ENCODE results near the gene CD34.
A peak's percentile ranks its signal among the peaks of the same experiment; 100 is the strongest.
"Not testable (repeated sequence)": the region's sequence is repeated elsewhere in the genome, so short reads cannot be mapped to it uniquely, and the experiment has no call there.

Gene CD34

DNA sequence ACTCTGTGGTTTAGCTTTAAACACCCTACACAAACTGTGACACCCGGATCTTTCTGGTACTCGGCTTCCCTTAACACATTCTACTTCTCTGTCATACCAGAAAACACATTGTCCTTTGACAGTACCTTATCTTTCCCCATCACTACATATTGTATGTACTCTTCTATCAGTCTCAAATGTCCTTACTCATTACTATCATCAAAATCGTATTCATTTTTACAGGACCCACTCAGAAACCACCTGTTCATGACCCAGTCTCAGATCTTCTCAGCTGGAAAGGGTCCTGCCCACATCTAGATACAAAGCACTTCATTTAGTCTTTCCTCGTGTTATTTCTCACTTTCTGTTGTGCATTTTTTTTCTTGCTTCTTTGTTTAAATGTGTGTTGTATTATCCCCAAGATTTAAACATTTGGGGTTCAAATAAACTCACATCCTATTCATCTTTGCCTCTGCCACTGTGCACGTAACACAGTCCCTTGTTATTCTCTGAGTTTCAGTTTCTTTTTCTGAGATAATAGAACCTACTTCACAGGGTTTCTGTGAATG lies 27.7 kb downstream of the CD34 start:
- Histone ChIP-seq H3K4me2 (ENCODE audit: low read length) (peak overlapping the region; percentile 70), H3K79me2 (ENCODE audit: insufficient read depth, low read length) (no peaks in the 10 kb centered on the region), H4K20me1 (ENCODE audit: insufficient read depth, low read length) (no peaks in the 10 kb centered on the region), H3K27me3 (ENCODE audit: insufficient read depth, low read length) (no peaks in the 10 kb centered on the region), H3K9me2 (ENCODE audit: low read depth, low read length) (no peaks in the 10 kb centered on the region), H3K9me3 (ENCODE audit: low read length) (no peaks in the 10 kb centered on the region), H2AFZ (ENCODE audit: low read length) (peak overlapping the region; percentile 73), H3K4me1 (ENCODE audit: insufficient read depth, low read length, severe bottlenecking) (peaks cover 20% of the 10 kb centered on the region), H3K27ac (ENCODE audit: low read depth, low read length, poor library complexity, severe bottlenecking) (peak overlapping the region; percentile 58), H3K4me3 (ENCODE audit: low read depth, low read length, poor library complexity, severe bottlenecking) (peak overlapping the region; percentile 42), H3K9ac (ENCODE audit: low read length) (peak overlapping the region; percentile 35; the same call in 1 of the 2 replicates), H3F3A (ENCODE audit: insufficient read depth, low read length) (no peaks in the 10 kb centered on the region), H3K36me3 (ENCODE audit: insufficient read depth, low read length) (no peaks in the 10 kb centered on the region)
- TF ChIP-seq EZH2 (IDR thresholded peaks at IDR 0.05; ENCODE audit: borderline replicate concordance, low read length), result no peak
- TF ChIP-seq, protein P1, sequence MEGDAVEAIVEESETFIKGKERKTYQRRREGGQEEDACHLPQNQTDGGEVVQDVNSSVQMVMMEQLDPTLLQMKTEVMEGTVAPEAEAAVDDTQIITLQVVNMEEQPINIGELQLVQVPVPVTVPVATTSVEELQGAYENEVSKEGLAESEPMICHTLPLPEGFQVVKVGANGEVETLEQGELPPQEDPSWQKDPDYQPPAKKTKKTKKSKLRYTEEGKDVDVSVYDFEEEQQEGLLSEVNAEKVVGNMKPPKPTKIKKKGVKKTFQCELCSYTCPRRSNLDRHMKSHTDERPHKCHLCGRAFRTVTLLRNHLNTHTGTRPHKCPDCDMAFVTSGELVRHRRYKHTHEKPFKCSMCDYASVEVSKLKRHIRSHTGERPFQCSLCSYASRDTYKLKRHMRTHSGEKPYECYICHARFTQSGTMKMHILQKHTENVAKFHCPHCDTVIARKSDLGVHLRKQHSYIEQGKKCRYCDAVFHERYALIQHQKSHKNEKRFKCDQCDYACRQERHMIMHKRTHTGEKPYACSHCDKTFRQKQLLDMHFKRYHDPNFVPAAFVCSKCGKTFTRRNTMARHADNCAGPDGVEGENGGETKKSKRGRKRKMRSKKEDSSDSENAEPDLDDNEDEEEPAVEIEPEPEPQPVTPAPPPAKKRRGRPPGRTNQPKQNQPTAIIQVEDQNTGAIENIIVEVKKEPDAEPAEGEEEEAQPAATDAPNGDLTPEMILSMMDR (IDR thresholded peaks at IDR 0.05; ENCODE audit: low read length), result no peak

DNA sequence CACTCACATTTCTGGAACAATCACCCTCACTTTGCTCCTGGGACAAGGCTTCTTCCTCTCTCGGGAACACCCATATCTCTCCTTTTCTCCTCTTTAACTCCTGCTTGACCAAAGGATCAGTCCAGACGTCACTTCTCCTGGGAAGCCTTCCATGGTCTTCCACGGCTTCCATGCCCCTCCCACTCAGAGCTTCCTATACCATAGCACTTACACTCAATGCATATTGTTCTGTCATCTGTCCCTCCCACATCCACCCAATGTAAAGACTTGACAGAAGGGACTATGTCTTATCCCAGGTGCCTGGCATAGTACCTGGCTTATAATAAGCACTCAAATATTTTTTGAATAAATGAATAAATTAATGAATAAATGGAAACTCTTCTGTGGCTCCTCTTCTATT lies 28.2 kb downstream of the CD34 start:
- peaks cover 20% of the 10 kb centered on the region for H3K4me1 ChIP-seq (ENCODE audit: insufficient read depth, low read length, severe bottlenecking)
- no peaks in the 10 kb centered on the region for H4K20me1 ChIP-seq (ENCODE audit: insufficient read depth, low read length)
- no peaks in the 10 kb centered on the region for H3K9me3 ChIP-seq (ENCODE audit: low read length)
- no peaks in the 10 kb centered on the region for H3K27me3 ChIP-seq (ENCODE audit: insufficient read depth, low read length)
- no peak overlapping the region for H2AFZ ChIP-seq (ENCODE audit: low read length)
- H3K27ac ChIP-seq (ENCODE audit: low read depth, low read length, poor library complexity, severe bottlenecking), result peak overlapping the region; percentile 58
- H3K36me3 ChIP-seq (ENCODE audit: insufficient read depth, low read length), result no peaks in the 10 kb centered on the region
- H3K79me2 ChIP-seq (ENCODE audit: insufficient read depth, low read length), result no peaks in the 10 kb centered on the region
- TF ChIP-seq EZH2 (IDR thresholded peaks at IDR 0.05; ENCODE audit: borderline replicate concordance, low read length), result no peak
- TF ChIP-seq, protein P1 (IDR thresholded peaks at IDR 0.05; ENCODE audit: low read length), result no peak
- no peaks in the 10 kb centered on the region for H3F3A ChIP-seq (ENCODE audit: insufficient read depth, low read length)
- peak overlapping the region; percentile 42 for H3K4me3 ChIP-seq (ENCODE audit: low read depth, low read length, poor library complexity, severe bottlenecking)
- H3K9ac ChIP-seq (ENCODE audit: low read length), result no peak overlapping the region
- no peaks in the 10 kb centered on the region for H3K9me2 ChIP-seq (ENCODE audit: low read depth, low read length)
- peak overlapping the region; percentile 70 for H3K4me2 ChIP-seq (ENCODE audit: low read length)

DNA sequence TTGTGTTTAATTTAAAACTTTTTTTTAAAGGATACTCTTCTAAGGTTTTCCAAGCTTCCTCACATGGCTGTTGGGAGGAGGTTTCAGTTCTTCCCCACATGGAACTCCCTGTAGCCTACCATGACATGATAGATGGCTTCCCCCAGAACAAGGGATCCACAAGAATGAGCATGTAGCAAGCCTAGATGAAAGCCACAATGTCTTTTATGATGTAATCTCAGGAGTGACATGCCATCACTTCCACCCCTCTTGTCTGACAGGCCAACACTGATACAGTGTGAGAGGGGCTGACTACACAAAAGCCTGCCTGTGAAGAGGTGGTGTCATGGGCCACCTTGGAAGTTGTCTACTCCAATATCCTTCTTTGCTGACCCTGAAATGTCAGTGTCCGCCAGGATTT lies 32.0 kb downstream of the CD34 start:
- no peaks in the 10 kb centered on the region for H4K20me1 ChIP-seq (ENCODE audit: insufficient read depth, low read length)
- no peak for TF ChIP-seq EZH2 (IDR thresholded peaks at IDR 0.05; ENCODE audit: borderline replicate concordance, low read length)
- TF ChIP-seq, protein P1 (IDR thresholded peaks at IDR 0.05; ENCODE audit: low read length), result no peak
- H3K4me1 ChIP-seq (ENCODE audit: insufficient read depth, low read length, severe bottlenecking), result peaks cover 45% of the 10 kb centered on the region
- no peak overlapping the region for H3K27ac ChIP-seq (ENCODE audit: low read depth, low read length, poor library complexity, severe bottlenecking)
- no peaks in the 10 kb centered on the region for H3K27me3 ChIP-seq (ENCODE audit: insufficient read depth, low read length)
- no peaks in the 10 kb centered on the region for H3F3A ChIP-seq (ENCODE audit: insufficient read depth, low read length)
- no peaks in the 10 kb centered on the region for H3K36me3 ChIP-seq (ENCODE audit: insufficient read depth, low read length)
- no peak overlapping the region for H3K4me3 ChIP-seq (ENCODE audit: low read depth, low read length, poor library complexity, severe bottlenecking)
- no peak overlapping the region for H3K4me2 ChIP-seq (ENCODE audit: low read length)
- no peaks in the 10 kb centered on the region for H3K9me3 ChIP-seq (ENCODE audit: low read length)
- no peaks in the 10 kb centered on the region for H3K79me2 ChIP-seq (ENCODE audit: insufficient read depth, low read length)
- no peaks in the 10 kb centered on the region for H3K9me2 ChIP-seq (ENCODE audit: low read depth, low read length)
- H2AFZ ChIP-seq (ENCODE audit: low read length), result no peak overlapping the region
- H3K9ac ChIP-seq (ENCODE audit: low read length), result no peak overlapping the region

DNA sequence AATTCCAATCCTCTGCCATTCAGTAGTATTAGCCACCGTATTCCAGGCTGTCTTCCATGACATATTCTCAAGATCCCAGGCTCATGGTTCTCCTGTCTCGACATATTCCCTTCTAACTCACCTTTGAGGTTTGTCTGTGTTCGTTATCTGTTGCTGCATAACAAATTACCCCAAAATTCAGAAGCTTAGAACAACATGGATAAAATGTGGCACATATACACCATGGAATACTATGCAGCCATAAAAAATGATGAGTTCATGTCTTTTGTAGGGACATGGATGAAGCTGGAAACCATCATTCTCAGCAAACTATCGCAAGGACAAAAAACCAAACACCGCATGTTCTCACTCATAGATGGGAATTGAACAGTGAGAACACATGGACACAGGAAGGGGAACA lies 33.0 kb downstream of the CD34 start:
- not testable (repeated sequence) for H3K79me2 ChIP-seq (ENCODE audit: insufficient read depth, low read length); H3K36me3 ChIP-seq (ENCODE audit: insufficient read depth, low read length); H3K9me2 ChIP-seq (ENCODE audit: low read depth, low read length); H2AFZ ChIP-seq (ENCODE audit: low read length); H3K27me3 ChIP-seq (ENCODE audit: insufficient read depth, low read length); H3K9ac ChIP-seq (ENCODE audit: low read length); H3K27ac ChIP-seq (ENCODE audit: low read depth, low read length, poor library complexity, severe bottlenecking); H3K4me2 ChIP-seq (ENCODE audit: low read length); H3K4me3 ChIP-seq (ENCODE audit: low read depth, low read length, poor library complexity, severe bottlenecking); H3F3A ChIP-seq (ENCODE audit: insufficient read depth, low read length); H3K9me3 ChIP-seq (ENCODE audit: low read length); H4K20me1 ChIP-seq (ENCODE audit: insufficient read depth, low read length)
- peaks cover 45% of the 10 kb centered on the region for H3K4me1 ChIP-seq (ENCODE audit: insufficient read depth, low read length, severe bottlenecking)
